Stimulated activated CD8-positive, alpha-beta memory T cell treated with anti-CD3 and anti-CD28 coated beads, Interleukin-4, amount 100 ng/mL, for 24 hours (primary cell): ENCODE data around the gene OLFM1.
"Not testable (repeated sequence)": the region's sequence is repeated elsewhere in the genome, so short reads cannot be mapped to it uniquely, and the experiment has no call there.

Source experiments
- DNase-seq: peaks from one replicate; pipeline ENCODE4 v3.0.0-alpha.2; 2020; ENCODE audit warnings: low read depth

The OLFM1 gene

GRCh38 chr9:135107581-135108235 is 20.2 kb downstream of the OLFM1 start:
- no peak for DNase-seq

GRCh38 chr9:135108831-135109510 is 21.5 kb downstream of the OLFM1 start:
- DNase-seq = no peak

- no peak for DNase-seq
Measured at GRCh38 chr9:135109650-135110049, 22.2 kb downstream of the OLFM1 start.

- DNase-seq = no peak
Measured at GRCh38 chr9:135110416-135110815, 22.9 kb downstream of the OLFM1 start.

- DNase-seq = not testable (repeated sequence)
Measured at GRCh38 chr9:135111600-135111999, 24.1 kb downstream of the OLFM1 start.

GRCh38 chr9:135116371-135116770 is 28.9 kb downstream of the OLFM1 start:
- no peak for DNase-seq

GRCh38 chr9:135116881-135117280 is 29.4 kb downstream of the OLFM1 start:
- DNase-seq = no peak

- DNase-seq = no peak
Measured at GRCh38 chr9:135117281-135117680, 29.8 kb downstream of the OLFM1 start.

- no peak for DNase-seq
Measured at GRCh38 chr9:135119496-135120064, 32.1 kb downstream of the OLFM1 start.

GRCh38 chr9:135120249-135120648 is 32.8 kb downstream of the OLFM1 start:
- no peak for DNase-seq

GRCh38 chr9:135122316-135122715 is 34.8 kb downstream of the OLFM1 start:
- no peak for DNase-seq

- no peak for DNase-seq
Measured at GRCh38 chr9:135123126-135123772, 35.8 kb downstream of the OLFM1 start.

GRCh38 chr9:135123773-135124134 is 36.3 kb downstream of the OLFM1 start:
- DNase-seq = no peak

- DNase-seq = no peak
Measured at GRCh38 chr9:135126451-135127187, 39.2 kb downstream of the OLFM1 start.

GRCh38 chr9:135127718-135128670 is 40.5 kb downstream of the OLFM1 start:
- DNase-seq = no peak

GRCh38 chr9:135129137-135129695 is 41.7 kb downstream of the OLFM1 start:
- DNase-seq = no peak

- no peak for DNase-seq
Measured at GRCh38 chr9:135130207-135130976, 42.9 kb downstream of the OLFM1 start.

GRCh38 chr9:135131488-135131887 is 44.0 kb downstream of the OLFM1 start:
- no peak for DNase-seq

- DNase-seq = no peak
Measured at GRCh38 chr9:135132008-135132407, 44.5 kb downstream of the OLFM1 start.
